LNCaP clone FGC (cell line): ENCODE results near the gene SRD5A2.

Source experiments
- DNase-seq: peaks from one replicate; pipeline ENCODE4 v3.0.0-alpha.2; 2011; ENCODE audit warnings: low read depth
- H3K4me3 ChIP-seq: 2 replicates; pipeline ENCODE4 v1.5.1; 2011; ENCODE audit warnings: mild to moderate bottlenecking, low read depth, low read length, control low read depth
- CTCF ChIP-seq: IDR thresholded peaks from 2 replicates; pipeline ENCODE4 v1.5.1; 2012; ENCODE audit warnings: mild to moderate bottlenecking; ENCODE audit not compliant: control insufficient read depth, insufficient read depth; ENCODE audit errors: extremely low read depth

SRD5A2 gene

GRCh38 chr2:31580321-31581117 lies at the start of gene SRD5A2:
Gene SRD5A2, minus strand, starts transcription at chr2:31580938. Its CDS starts 38 bp downstream, at chr2:31580900.
- no peak for DNase-seq
- no peak for TF ChIP-seq CTCF
- no peak within 1 kb of the TSS for H3K4me3 ChIP-seq

GRCh38 chr2:31606509-31606908 lies 25.8 kb upstream of the SRD5A2 start:
- H3K4me3 ChIP-seq = no peak overlapping the region
- no peak for TF ChIP-seq CTCF
- DNase-seq = no peak

GRCh38 chr2:31598694-31599093 lies 18.0 kb upstream of the SRD5A2 start:
- no peak for TF ChIP-seq CTCF
- no peak overlapping the region for H3K4me3 ChIP-seq
- no peak for DNase-seq

GRCh38 chr2:31586230-31586629 lies 5.5 kb upstream of the SRD5A2 start:
- no peak for DNase-seq
- H3K4me3 ChIP-seq = no peak overlapping the region
- no peak for TF ChIP-seq CTCF

- no peak overlapping the region for H3K4me3 ChIP-seq
- no peak for DNase-seq
- no peak for TF ChIP-seq CTCF
Measured at GRCh38 chr2:31581124-31581795, 522 bp upstream of the SRD5A2 start.

GRCh38 chr2:31579996-31580320 lies 780 bp downstream of the SRD5A2 start:
- TF ChIP-seq CTCF = no peak
- no peak overlapping the region for H3K4me3 ChIP-seq
- no peak for DNase-seq
